ENCODE results near the gene TAF10. TPM values are rescaled to one million over a fixed set of nuclear protein-coding genes. Genes with fewer than 3 reads are reported as not detected.

The TAF10 gene
- total and polyA plus RNA-seq, 8 donors = 15.8 to 234 (median 157) TPM

DNA sequence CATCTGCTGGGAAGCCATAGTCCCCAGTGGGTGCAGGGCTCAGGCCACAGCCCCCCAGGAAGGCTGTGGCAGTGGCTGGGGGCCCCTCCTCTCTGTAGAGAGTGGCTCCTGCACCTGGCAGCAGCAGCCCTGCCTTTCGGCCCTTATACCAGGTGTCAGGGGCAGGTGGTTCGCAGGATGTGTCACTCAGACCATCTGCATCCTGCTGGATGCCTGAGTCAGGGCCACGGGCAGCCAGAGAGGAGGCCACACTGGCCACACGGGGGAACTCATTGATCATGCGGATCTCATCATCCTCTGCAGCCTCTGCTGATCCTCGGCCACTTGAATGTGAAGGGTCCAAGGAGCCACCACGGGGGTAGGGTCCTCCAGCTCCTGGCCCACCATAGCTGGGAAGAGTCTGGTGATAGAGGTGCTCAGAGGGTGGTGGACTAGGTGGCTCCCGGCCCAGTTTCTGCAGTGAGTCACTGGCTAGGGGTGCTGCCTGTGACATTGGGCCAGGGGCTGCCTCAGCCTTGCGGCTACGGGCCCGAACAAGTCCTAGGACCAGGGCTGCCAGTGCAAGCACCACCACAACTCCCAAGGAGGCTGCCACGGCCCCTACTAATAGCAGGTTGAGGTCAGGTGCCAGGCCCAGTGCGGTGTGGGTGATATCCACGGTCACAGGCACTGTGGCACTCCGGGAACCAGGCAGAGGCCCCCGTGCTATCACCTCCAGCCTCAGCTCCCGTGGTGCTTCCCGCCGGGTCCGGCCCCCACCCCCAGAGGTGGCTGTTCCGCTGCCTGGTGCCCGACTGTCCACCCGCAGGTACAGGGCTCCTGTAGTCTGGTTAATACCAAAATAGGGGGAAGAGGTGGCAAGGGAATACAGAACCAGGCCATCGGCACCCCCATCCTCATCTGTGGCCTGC lies 10.5 kb upstream of the TAF10 start:
- no peak for DNase-seq
- intact Hi-C loops (cut with DNase I; ENCODE audit: low total_unique reads) = no loop called here
- 78 to 90% (median 88%) methylated on average over 13 to 24 of the region's 24 CpGs for WGBS, 5 donors

DNA sequence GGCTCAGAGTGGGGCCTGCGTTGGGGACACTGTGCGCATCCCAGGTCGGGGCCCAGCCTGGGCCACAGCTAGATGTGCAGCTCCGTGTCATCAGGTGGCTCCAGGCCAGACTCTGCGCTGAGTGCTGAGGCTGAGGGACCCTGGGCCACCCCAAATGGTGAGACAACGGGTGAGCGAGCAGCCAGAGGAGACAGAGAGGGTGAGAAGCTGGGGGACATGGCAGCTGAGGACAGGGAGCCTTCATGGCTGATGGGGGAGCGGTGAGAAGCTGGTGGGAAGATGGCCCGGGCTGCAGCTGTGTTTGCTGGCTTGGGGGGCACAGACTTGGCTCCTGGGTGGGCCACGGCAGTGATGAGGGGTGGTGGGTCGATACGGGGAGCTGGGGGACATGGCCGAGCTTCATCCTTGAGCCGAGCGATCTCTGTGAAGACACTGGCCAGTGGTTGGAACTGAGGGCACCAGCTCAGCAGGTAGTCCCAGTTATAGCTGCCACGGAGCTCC lies 9.7 kb upstream of the TAF10 start:
- WGBS, 5 donors = 84 to 90% (median 88%) methylated on average over 15 to 16 of the region's 16 CpGs
- intact Hi-C loops (cut with DNase I; ENCODE audit: low total_unique reads) = no loop called here

More for the DNA sequence above, 10.5 kb upstream of the TAF10 start:
- H3K27ac ChIP-seq = no peak overlapping the region
- H3K27me3 ChIP-seq = no peaks in the 10 kb centered on the region
- peaks cover 13 to 50% (median 48%) of the 10 kb centered on the region in 4 donors for H3K36me3 ChIP-seq
- peaks cover 12 to 19% (median 17%) of the 10 kb centered on the region in 4 donors for H3K4me1 ChIP-seq
- TF ChIP-seq, protein P1, sequence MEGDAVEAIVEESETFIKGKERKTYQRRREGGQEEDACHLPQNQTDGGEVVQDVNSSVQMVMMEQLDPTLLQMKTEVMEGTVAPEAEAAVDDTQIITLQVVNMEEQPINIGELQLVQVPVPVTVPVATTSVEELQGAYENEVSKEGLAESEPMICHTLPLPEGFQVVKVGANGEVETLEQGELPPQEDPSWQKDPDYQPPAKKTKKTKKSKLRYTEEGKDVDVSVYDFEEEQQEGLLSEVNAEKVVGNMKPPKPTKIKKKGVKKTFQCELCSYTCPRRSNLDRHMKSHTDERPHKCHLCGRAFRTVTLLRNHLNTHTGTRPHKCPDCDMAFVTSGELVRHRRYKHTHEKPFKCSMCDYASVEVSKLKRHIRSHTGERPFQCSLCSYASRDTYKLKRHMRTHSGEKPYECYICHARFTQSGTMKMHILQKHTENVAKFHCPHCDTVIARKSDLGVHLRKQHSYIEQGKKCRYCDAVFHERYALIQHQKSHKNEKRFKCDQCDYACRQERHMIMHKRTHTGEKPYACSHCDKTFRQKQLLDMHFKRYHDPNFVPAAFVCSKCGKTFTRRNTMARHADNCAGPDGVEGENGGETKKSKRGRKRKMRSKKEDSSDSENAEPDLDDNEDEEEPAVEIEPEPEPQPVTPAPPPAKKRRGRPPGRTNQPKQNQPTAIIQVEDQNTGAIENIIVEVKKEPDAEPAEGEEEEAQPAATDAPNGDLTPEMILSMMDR (IDR thresholded peaks at IDR 0.05) = no peak
- no peak for TF ChIP-seq POLR2A (IDR thresholded peaks at IDR 0.05)
- TF ChIP-seq EP300 (IDR thresholded peaks at IDR 0.05) = no peak
- H3K9me3 ChIP-seq = no peaks in the 10 kb centered on the region
- no peak overlapping the region for H3K4me3 ChIP-seq

DNA sequence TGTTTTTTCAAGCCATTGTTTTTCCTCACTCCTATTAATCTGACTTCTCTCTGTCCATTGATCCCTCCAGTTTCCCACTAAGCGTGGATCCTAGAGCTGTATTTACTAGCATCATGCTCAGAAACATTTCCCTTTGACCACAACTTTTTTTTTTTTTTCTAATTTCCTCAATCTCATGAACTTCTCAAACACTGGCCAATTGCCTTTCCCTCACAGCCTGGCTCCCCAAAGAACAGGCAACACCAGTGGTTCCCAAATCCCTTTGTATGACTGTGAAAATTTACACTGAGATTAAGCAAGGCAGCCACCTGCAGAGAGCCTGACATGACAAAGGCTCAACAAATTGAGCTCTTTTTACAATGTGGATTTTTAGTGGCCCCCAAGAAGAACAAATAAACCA lies 8.6 kb upstream of the TAF10 start:
- TF ChIP-seq POLR2A (IDR thresholded peaks at IDR 0.05) (no peak), POLR2AphosphoS5 (IDR thresholded peaks at IDR 0.05) (no peak), EP300 (IDR thresholded peaks at IDR 0.05) (no peak)
- TF ChIP-seq, protein P1 (IDR thresholded peaks at IDR 0.05) = no peak
- WGBS, 5 donors = 31 to 92% (median 77%) methylated on average over 1 of the region's 1 CpG
- no peak overlapping the region for H3K27ac ChIP-seq

More for the DNA sequence above, 9.7 kb upstream of the TAF10 start:
- TF ChIP-seq, protein P1 (IDR thresholded peaks at IDR 0.05) = no peak
- TF ChIP-seq POLR2AphosphoS5 (IDR thresholded peaks at IDR 0.05) (no peak), POLR2A (IDR thresholded peaks at IDR 0.05) (no peak)
- H3K27me3 ChIP-seq = no peaks in the 10 kb centered on the region
- DNase-seq = no peak
- H3K9me3 ChIP-seq = no peaks in the 10 kb centered on the region
- no peak overlapping the region for H3K27ac ChIP-seq
- H3K4me3 ChIP-seq = no peak overlapping the region
- peaks cover 15 to 27% (median 20%) of the 10 kb centered on the region in 4 donors for H3K4me1 ChIP-seq
- H3K36me3 ChIP-seq = peaks cover 15 to 50% (median 44%) of the 10 kb centered on the region in 4 donors

DNA sequence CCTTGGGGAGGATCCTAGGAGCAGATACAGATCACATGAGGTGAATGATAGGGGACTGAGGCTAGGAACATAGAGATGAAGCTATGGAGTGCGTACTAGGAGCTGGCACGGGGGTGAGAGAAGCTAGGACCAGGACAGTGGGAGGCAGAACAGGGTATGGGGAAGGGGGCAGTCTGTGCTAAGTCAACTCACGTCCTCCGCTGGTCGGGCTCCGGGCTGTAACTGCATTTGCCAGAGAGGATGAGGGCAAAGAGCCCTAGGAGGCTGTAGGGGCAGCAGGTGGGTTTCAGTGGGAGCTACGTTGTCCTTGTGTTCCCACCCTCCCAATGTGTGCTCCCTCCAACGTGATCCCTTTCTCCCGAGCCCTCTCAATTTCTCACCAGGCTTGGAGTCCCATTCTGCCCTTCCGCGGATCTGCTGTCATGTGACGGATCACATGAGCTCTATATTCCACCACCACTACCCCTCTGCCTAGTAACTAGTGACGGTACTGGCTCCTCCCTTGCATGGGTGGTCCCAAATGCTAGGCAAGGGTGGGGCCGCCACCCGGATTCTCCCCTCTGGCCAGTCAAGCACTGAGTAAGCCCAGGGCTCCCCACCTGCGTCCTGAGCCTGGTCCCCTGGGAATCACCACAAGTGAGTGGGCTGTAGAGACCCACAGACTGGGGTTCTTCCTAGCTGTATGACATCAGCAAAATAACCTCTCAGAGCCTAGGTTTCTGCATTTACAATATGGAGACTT lies 7.2 kb upstream of the TAF10 start, which contains the start of gene TPP1:
Gene TPP1, minus strand, starts transcription at position 419 of the 742 bp plus-strand sequence. Its CDS starts 22 bp downstream, at position 397.
- peak; percentile 94 to 98 for DNase-seq
- H3K27ac ChIP-seq = peak within 1 kb of the TSS; percentile 60 to 95 (median 86)
- no peaks in the 10 kb centered on the region for H3K9me3 ChIP-seq
- 0 to 2% (median 0%) methylated on average over 15 to 16 of the region's 16 CpGs for WGBS, 5 donors
- H3K4me1 ChIP-seq = peaks cover 15 to 29% (median 21%) of the 10 kb centered on the region in 4 donors
- no peaks in the 10 kb centered on the region for H3K27me3 ChIP-seq
- TF ChIP-seq EP300 (IDR thresholded peaks at IDR 0.05) (no peak), POLR2A (IDR thresholded peaks at IDR 0.05) (peak in 1 of 4 donors; percentile 20), POLR2AphosphoS5 (IDR thresholded peaks at IDR 0.05) (peak; percentile 93 to 98 (median 96))
- TF ChIP-seq, protein P1 (IDR thresholded peaks at IDR 0.05) = no peak
- peak within 1 kb of the TSS; percentile 70 to 83 (median 74) for H3K4me3 ChIP-seq
- peaks cover 22 to 50% (median 44%) of the 10 kb centered on the region in 4 donors for H3K36me3 ChIP-seq
- intact Hi-C loops (cut with DNase I; ENCODE audit: low total_unique reads) = no loop called here

More for the DNA sequence above, 8.6 kb upstream of the TAF10 start:
- Histone ChIP-seq H3K4me1 (peaks cover 15 to 29% (median 21%) of the 10 kb centered on the region in 4 donors), H3K4me3 (no peak overlapping the region), H3K36me3 (peaks cover 19 to 50% (median 44%) of the 10 kb centered on the region in 4 donors), H3K9me3 (no peaks in the 10 kb centered on the region), H3K27me3 (no peaks in the 10 kb centered on the region)
- intact Hi-C loops (cut with DNase I; ENCODE audit: low total_unique reads) = no loop called here
- DNase-seq = no peak

Data from stomach (tissue), 9 donors.